Measurements from ENCODE around the gene KDM4C. TPM values are rescaled to one million over a fixed set of nuclear protein-coding genes. Genes with fewer than 3 reads are reported as not detected.

The KDM4C gene
- total RNA-seq, 2 donors from 2014 or later = 46.6 to 70.9 TPM

DNA sequence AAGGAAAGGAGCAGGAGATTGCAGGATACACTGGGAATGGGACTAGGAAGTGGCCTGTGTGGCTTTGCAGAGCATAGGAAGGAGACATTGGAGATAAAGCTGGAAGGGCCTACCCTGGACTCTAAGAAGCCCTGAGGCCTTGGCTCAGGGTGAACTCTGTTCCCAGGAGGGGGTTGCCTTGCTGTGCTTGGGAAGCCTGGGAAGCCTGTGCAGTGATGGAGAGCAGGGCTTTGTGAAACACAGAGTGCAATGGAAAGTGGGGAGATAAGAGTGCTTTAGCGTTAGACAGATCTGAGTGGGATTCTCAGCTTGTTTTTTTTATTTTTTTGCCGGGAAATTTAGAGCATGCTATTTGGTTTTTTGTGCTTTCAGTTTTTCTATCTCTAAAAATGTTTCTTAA, 437.8 kb downstream of the KDM4C start:
- Mint-ChIP-seq H3K4me3 (no peak overlapping the region), H3K27me3 (no peaks in the 10 kb centered on the region), H3K36me3 (ENCODE audit: low read depth) (no peaks in the 10 kb centered on the region), H3K9me3 (no peaks in the 10 kb centered on the region), H3K27ac (no peak overlapping the region), H3K4me1 (no peaks in the 10 kb centered on the region)
- no peak for ATAC-seq (replicated peaks)

DNA sequence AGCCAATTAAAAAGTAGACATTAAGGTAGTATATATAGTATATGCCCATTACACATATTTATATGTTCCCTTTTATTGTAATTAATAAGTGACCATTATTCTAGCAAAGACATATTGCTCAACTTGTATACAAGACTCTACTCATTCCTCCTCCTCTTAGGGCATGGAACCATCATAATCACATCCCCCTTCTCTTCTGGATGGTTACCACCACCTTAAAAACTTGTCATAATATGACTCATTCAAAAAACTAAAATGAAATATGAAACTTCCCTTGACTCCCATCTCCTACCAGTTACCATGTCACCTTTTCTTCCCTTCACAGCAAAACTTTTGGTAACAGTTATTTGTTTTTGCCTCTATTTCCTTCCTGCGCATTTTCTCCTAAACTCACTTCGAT, 438.7 kb downstream of the KDM4C start:
- Mint-ChIP-seq H3K36me3 (ENCODE audit: low read depth) (no peaks in the 10 kb centered on the region), H3K27me3 (no peaks in the 10 kb centered on the region), H3K4me3 (no peak overlapping the region), H3K9me3 (no peaks in the 10 kb centered on the region), H3K4me1 (no peaks in the 10 kb centered on the region), H3K27ac (no peak overlapping the region)
- ATAC-seq (replicated peaks) = peak; percentile 26

DNA sequence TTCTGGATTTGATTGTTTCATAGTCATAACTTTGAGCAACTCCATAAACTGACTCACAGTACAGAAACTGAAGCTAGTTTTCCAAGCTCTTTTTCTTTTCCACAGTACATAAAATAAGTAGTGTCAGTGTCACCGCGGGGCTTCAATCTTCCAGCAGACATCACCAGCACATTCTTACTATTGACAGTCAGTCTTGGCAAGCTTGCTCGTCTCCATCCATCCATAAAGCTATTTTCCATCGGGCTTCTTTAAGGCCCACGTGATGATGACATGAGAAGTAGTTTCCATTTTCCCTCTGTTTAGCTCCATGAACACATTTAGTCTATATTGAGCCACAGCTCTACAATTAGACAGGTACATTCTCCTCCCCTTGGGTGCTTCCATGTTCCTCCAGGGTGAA, 443.4 kb downstream of the KDM4C start:
- no peaks in the 10 kb centered on the region for H3K36me3 Mint-ChIP-seq (ENCODE audit: low read depth)
- no peak overlapping the region for H3K4me3 Mint-ChIP-seq
- no peak overlapping the region for H3K27ac Mint-ChIP-seq
- H3K4me1 Mint-ChIP-seq = no peaks in the 10 kb centered on the region
- ATAC-seq (replicated peaks) = no peak
- H3K27me3 Mint-ChIP-seq = no peaks in the 10 kb centered on the region
- H3K9me3 Mint-ChIP-seq = no peaks in the 10 kb centered on the region

DNA sequence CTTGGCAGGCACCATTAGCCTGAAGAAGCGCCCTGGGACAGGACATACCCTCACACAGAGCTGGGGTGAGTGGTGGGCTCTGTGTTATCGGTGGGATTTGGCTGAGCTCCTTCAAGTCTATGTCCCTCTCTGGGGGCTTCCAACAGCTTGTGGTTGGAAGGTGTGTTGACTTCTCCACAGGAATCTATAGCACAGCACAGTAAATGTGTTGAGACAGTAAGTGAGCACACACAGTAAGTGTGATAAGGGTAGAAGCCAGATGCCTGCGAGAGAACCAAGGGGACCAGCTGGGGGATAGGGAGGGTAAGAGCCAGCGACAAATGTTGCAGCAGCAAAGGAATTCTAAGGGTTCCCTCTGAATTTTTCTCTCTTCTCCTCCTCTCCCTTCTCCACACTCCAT, 448.0 kb downstream of the KDM4C start:
- Mint-ChIP-seq H3K27ac (no peak overlapping the region), H3K4me3 (no peak overlapping the region), H3K9me3 (no peaks in the 10 kb centered on the region), H3K27me3 (no peaks in the 10 kb centered on the region), H3K4me1 (no peaks in the 10 kb centered on the region), H3K36me3 (ENCODE audit: low read depth) (no peaks in the 10 kb centered on the region)
- ATAC-seq (replicated peaks) = no peak

DNA sequence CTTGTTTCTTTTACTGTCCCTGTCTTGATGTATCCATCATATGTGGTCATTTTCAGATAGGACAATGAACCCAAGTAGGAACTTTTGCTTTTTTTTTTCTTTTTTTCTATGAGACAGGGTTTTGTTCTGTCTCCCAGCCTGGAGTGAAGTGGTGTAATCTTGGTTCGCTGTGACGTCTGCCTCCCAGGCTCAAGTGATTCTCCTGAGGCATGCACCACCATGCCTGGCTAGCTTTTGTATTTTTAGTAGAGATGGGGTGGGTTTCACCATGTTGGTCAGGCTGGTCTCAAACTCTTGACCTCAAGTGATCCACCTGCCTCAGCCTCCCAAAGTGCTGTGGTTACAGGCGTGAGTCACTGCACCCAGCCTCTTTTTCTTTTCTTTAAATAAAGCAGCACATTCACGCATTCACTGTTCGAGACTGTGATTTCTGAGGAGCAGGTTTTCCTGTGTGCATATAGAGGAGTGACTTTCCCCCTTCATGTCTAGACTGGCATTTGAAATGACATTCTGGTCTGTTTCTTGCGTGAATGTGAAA, 448.5 kb downstream of the KDM4C start:
- Mint-ChIP-seq H3K9me3 (no peaks in the 10 kb centered on the region), H3K27me3 (no peaks in the 10 kb centered on the region), H3K36me3 (ENCODE audit: low read depth) (no peaks in the 10 kb centered on the region), H3K4me3 (no peak overlapping the region), H3K27ac (no peak overlapping the region), H3K4me1 (no peaks in the 10 kb centered on the region)
- ATAC-seq (replicated peaks) = no peak

DNA sequence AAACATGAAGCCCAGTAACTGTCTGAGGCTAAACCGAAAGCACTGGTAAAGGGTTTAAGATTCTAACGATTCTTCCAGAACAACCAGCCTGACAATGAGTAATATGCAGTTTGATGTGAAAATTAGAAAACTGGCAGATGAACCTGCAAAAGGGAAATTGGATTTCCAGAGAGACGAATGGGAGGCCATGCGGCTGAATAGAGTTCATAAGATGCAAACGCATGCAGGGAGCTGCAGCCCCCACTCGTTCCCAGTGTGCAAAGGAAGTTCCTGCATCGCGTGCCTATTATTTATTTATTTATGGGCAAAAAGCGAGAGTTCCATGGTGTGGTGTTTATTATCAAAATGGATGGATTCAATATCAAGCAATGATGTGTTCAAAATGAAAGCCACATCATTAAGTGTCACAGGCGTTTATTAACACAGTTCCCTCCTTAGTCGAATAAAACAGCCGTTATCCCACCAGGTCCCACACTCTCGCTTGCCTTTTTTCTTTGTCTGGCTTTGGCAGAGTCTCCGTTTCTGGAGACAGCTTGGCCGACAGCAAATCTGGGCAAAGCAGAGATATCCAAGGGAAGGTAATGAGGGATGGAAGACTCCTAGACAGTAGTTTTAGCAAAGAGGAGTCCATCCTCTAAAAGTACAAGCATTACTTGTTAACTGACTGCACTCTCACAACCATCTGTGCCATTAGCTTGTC, 451.4 kb downstream of the KDM4C start:
- Mint-ChIP-seq H3K9me3 (no peaks in the 10 kb centered on the region), H3K36me3 (ENCODE audit: low read depth) (no peaks in the 10 kb centered on the region), H3K27me3 (no peaks in the 10 kb centered on the region), H3K4me3 (no peak overlapping the region), H3K4me1 (no peaks in the 10 kb centered on the region), H3K27ac (no peak overlapping the region)
- ATAC-seq (replicated peaks) = no peak

DNA sequence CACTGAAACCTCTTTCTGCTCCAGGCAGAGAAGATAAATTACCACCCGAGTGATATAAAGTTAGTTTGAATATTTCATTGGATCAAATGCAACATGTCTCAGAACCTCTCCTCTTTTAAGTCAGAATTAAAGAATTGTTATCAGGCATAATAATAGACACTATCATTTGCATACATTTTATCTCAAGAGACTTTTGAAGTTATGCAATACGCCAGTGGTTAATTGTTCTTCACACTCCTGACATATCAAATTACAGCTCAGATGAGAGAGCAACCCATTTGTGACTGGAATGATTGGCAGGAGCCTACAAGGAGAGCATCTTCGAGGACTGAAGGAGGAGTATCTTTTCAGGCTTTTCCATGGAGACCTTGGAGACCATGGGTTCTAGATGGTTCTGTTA, 452.2 kb downstream of the KDM4C start:
- Mint-ChIP-seq H3K4me1 (no peaks in the 10 kb centered on the region), H3K9me3 (no peaks in the 10 kb centered on the region), H3K4me3 (no peak overlapping the region), H3K27me3 (no peaks in the 10 kb centered on the region), H3K27ac (no peak overlapping the region), H3K36me3 (ENCODE audit: low read depth) (no peaks in the 10 kb centered on the region)
- ATAC-seq (replicated peaks) = no peak

DNA sequence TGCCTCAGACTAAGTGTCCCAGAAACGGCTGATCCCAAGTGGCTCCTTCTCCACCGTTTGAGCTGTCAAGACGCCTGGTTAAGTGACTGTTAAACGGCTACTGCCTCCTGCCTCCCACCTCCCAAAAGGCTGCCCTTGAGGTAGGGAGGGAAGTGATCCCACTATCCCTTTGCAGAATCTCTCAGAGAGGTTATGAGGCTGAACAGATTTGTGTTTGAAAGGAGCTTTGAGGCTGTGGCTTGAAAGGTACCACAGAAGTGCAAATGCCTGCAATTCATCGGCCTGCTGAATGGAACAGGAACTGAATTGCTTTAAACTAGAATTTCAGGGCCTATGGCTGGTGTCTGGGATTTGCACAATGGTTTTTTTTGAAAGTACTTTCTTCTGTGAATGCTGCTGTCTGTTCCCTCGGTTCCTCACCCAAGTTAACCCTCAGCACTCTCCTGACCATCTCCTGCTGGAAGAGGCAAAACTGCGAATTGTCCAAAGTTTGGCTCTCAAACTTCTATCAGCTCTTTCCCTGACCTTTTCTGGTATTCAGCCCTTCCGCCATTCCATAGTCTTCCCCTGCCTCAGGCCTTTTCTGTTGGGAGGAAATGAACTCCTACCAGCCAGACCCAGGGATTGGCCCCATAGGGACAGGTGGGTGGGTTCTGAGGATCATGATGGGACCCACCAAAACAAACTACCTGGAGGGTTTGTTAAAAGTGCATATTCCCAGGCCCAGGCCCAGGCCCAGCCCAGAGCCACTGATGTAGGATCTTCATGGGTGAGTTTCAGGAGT, 453.3 kb downstream of the KDM4C start:
- no peak for ATAC-seq (replicated peaks)
- Mint-ChIP-seq H3K27ac (no peak overlapping the region), H3K27me3 (no peaks in the 10 kb centered on the region), H3K9me3 (no peaks in the 10 kb centered on the region), H3K4me1 (peaks cover 2% of the 10 kb centered on the region), H3K4me3 (no peak overlapping the region), H3K36me3 (ENCODE audit: low read depth) (no peaks in the 10 kb centered on the region)

DNA sequence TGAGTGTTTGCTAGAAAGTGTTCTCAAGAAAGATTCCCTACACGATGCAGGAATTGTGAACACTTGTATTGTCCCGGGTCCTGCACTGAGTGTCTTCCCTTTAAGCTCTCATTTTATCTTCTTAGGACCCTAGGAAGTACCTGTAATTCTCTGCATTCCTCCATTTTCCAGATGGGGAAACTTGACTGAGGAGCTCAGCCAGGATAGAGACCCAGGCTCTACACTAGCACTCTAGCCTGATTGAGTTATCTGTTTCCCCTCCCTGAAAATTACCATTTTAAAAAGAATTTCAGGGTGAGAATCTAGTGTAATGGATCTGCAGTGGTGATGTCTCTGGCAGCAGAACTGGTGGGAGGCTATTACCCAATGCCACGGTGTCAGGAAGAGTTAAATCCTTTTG, 453.9 kb downstream of the KDM4C start:
- Mint-ChIP-seq H3K36me3 (ENCODE audit: low read depth) (no peaks in the 10 kb centered on the region), H3K4me3 (no peak overlapping the region), H3K27me3 (no peaks in the 10 kb centered on the region), H3K27ac (no peak overlapping the region), H3K9me3 (no peaks in the 10 kb centered on the region), H3K4me1 (peaks cover 8% of the 10 kb centered on the region)
- no peak for ATAC-seq (replicated peaks)

DNA sequence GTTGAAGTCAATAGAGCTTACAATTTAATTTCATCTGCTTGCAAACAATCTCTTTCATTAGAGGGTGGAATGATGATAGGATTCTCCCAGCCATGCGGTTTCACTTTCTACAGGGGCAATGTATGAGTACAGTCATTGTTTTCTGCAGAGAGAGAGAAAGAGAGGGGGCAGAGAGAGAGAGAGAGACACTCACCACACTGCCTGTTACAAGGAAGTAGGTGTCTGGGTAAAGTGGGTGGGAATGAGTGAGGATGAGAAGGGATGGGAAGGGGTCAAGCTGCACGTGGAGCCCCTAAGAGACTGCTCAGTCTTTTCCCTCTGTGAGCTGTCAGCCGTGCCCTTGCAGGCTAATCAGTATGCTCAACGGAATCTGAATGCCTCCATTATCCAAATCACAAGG, 454.3 kb downstream of the KDM4C start:
- Mint-ChIP-seq H3K9me3 (peaks cover 2% of the 10 kb centered on the region), H3K27me3 (peaks cover 1% of the 10 kb centered on the region), H3K36me3 (ENCODE audit: low read depth) (no peaks in the 10 kb centered on the region), H3K4me1 (peaks cover 8% of the 10 kb centered on the region), H3K4me3 (no peak overlapping the region), H3K27ac (no peak overlapping the region)
- ATAC-seq (replicated peaks) = peak; percentile 20

DNA sequence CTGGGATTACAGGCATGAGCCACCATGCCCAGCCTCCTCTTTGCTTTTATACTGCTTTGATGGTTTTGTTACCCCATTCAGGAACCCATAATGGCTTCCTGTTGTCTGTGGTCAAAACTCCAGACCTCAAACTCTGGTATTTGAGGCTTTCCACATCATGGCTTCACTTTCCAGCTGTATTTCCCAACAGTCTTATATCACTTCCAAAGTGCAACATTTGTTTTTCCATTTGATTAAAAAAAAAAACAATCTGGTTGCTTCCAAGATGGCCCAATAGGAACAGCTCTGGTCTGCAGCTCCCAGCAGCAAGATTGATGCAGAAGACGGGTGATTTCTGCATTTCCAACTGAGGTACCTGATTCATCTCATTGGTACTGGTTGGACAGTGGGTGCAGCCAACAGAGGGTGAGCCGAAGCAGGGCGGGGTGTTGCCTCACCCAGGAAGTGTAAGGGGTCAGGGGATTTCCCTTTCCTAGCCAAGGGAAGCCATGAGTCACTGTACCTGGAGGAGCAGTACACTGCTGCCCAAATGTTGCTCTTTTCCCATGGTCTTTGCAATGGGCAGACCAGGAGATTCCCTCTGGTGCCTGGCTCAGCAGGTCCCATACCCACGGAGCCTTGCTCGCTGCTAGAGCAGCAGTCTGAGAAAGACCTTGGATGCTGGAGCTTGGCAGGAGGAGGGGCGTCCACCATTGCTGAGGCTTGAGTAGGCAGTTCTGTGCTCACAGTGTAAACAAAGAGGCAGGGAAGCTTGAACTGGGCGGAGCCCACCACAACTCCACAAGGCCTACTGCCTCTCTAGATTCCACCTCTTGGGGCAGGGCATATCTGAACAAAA, 458.4 kb downstream of the KDM4C start:
- peaks cover 3% of the 10 kb centered on the region for H3K27me3 Mint-ChIP-seq
- H3K4me1 Mint-ChIP-seq = peaks cover 8% of the 10 kb centered on the region
- H3K9me3 Mint-ChIP-seq = peaks cover 12% of the 10 kb centered on the region
- H3K4me3 Mint-ChIP-seq = no peak overlapping the region
- no peaks in the 10 kb centered on the region for H3K36me3 Mint-ChIP-seq (ENCODE audit: low read depth)
- ATAC-seq (replicated peaks) = peak; percentile 93
- no peak overlapping the region for H3K27ac Mint-ChIP-seq

DNA sequence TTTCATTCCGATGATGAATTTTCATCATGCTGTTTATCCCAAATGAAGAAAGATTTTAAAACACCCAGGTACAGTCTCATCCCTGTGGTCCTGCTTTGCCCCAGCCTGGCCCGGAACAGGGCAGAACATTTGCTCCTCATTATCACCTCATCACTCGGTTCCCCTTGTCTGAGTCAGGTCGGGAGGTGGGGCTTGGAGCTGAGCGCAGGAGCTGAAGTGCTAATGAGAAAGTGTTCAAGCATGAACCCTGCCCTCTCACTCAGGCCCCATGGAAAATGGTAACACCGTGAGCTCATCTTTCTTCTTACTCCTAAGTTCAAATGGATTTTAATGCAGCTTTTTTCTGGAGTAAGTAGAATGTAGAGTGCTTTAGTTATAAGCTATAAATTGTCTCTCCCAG, 466.2 kb downstream of the KDM4C start:
- no peaks in the 10 kb centered on the region for H3K36me3 Mint-ChIP-seq (ENCODE audit: low read depth)
- H3K27me3 Mint-ChIP-seq = peaks cover 10% of the 10 kb centered on the region
- no peak overlapping the region for H3K27ac Mint-ChIP-seq
- no peak for ATAC-seq (replicated peaks)
- H3K9me3 Mint-ChIP-seq = peaks cover under 1% of the 10 kb centered on the region
- peaks cover 6% of the 10 kb centered on the region for H3K4me1 Mint-ChIP-seq
- H3K4me3 Mint-ChIP-seq = no peak overlapping the region
